PC-9 (cell line): ENCODE data around the gene CNBP. TPM values are rescaled to one million over a fixed set of nuclear protein-coding genes. Genes with fewer than 3 reads are reported as not detected.

Experiments
- BruUV-seq: library from RNA; stranded (reverse); fragments of 400-500 nt; replicated peaks from 2 replicates; lab custom pipeline; 2021; lab: Mats Ljungman, UMichigan
- CTCF ChIA-PET: fragments of 300-600 bp; sonication (Branson Sonifier 250); formaldehyde crosslinking; loops from one replicate; lab custom pipeline; 2022; ENCODE audit warnings: antibody characterized with exemption; lab: Charles Lee
- POLR2A ChIA-PET: fragments of 300-600 bp; sonication (Branson Sonifier 250); formaldehyde crosslinking; loops from one replicate; lab custom pipeline; 2022; ENCODE audit warnings: antibody characterized with exemption; ENCODE audit not compliant: unreplicated experiment; lab: Charles Lee
- DNase-seq, 2 experiments: peaks; one replicate each; pipeline versions ENCODE4 v3.0.0 to v3.0.0-alpha.2; 2015 to 2022; ENCODE audit warnings: mixed read lengths in 1 of 2
- H2AFZ ChIP-seq: fragments of 200-600 bp; sonication (generic); 2 replicates; pipeline ENCODE4 v1.8.1; 2017; ENCODE audit warnings: antibody characterized with exemption
- H3F3A ChIP-seq: fragments of 200-600 bp; sonication (generic); 2 replicates; pipeline ENCODE4 v1.8.1; 2017; ENCODE audit warnings: antibody characterized with exemption, mild to moderate bottlenecking, low read depth; ENCODE audit not compliant: insufficient read depth
- H3K27ac ChIP-seq: fragments of 200-600 bp; sonication (generic); 2 replicates; pipeline ENCODE4 v1.6.1; 2016; ENCODE audit warnings: mixed run types
- H3K27me3 ChIP-seq: fragments of 200-600 bp; sonication (generic); 2 replicates; pipeline ENCODE4 v1.6.1; 2016; ENCODE audit warnings: low read depth, mixed run types; ENCODE audit not compliant: insufficient read depth
- H3K36me3 ChIP-seq: fragments of 200-600 bp; sonication (generic); 2 replicates; pipeline ENCODE4 v1.6.1; 2016; ENCODE audit warnings: low read depth, mixed run types
- H3K4me1 ChIP-seq: fragments of 200-600 bp; sonication (generic); replicated peaks from 2 replicates; pipeline ENCODE4 v1.6.1; 2016; ENCODE audit warnings: mixed run types; ENCODE audit not compliant: insufficient read depth
- H3K4me2 ChIP-seq: fragments of 200-600 bp; sonication (generic); 2 replicates; pipeline ENCODE4 v1.6.1; 2017; ENCODE audit warnings: mixed run types
- H3K4me3 ChIP-seq: fragments of 200-600 bp; sonication (generic); 2 replicates; pipeline ENCODE4 v1.6.1; 2016; ENCODE audit warnings: mixed run types
- H3K79me2 ChIP-seq: fragments of 200-600 bp; sonication (generic); 2 replicates; pipeline ENCODE4 v1.6.1; 2017; ENCODE audit warnings: low read depth, mixed run types
- H3K9me2 ChIP-seq: fragments of 200-600 bp; sonication (generic); 2 replicates; pipeline ENCODE4 v1.8.1; 2017; ENCODE audit warnings: mild to moderate bottlenecking; ENCODE audit not compliant: insufficient read depth
- H3K9me3 ChIP-seq: fragments of 200-600 bp; sonication (generic); 2 replicates; pipeline ENCODE4 v1.8.1; 2016; ENCODE audit warnings: low read depth; ENCODE audit not compliant: insufficient read depth
- H4K20me1 ChIP-seq: fragments of 200-600 bp; sonication (generic); 2 replicates; pipeline ENCODE4 v1.8.1; 2017; ENCODE audit not compliant: insufficient read depth
- EZH2 ChIP-seq: fragments of 200-600 bp; sonication (generic); IDR thresholded peaks from 2 replicates; pipeline ENCODE4 v1.8.0; 2017; ENCODE audit warnings: antibody characterized with exemption, low read depth
- intact Hi-C: fragments of 100-400 bp; cut with micrococcal nuclease; formaldehyde crosslinking; loops from one replicate; pipeline ENCODE4 v1.10.0; 2022; ENCODE audit not compliant: unreplicated experiment
- total RNA-seq: library from RNA; stranded (reverse); gene quantifications from 2 replicates; pipeline ENCODE4 v1.2.3, GENCODE V29; 2021
- TF ChIP-seq, protein P1 (sequence below): fragments of 200-600 bp; sonication (generic); conservative IDR thresholded peaks from 2 replicates; pipeline ENCODE4 v1.6.1; 2017; ENCODE audit warnings: mixed run types, antibody characterized with exemption, mild to moderate bottlenecking, moderate library complexity

CNBP gene
- total RNA-seq, 1 experiment from 2014 or later, result 265 TPM

DNA sequence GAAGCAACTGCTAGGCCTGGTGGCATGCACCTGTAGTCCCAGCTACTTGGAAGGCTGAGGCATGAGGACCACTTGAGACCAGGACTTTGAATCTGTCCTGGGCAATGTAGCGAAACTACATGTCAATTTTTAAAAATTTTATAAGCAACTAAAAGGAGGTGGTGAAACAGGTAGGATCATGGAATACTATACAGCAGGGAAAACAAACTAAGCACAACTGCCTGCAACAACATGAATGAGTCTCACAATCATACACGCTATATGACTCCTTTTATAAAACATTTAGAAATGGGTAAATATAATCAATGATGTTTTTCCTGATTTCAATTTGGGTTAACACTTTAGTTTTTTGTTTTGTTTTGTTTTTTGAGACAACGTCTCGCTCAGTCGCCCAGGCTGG, 29.5 kb upstream of the CNBP start:
- Histone ChIP-seq H3K4me2 (no peak overlapping the region), H3K4me3 (no peak overlapping the region), H3K9me3 (no peaks in the 10 kb centered on the region), H3K27me3 (no peaks in the 10 kb centered on the region), H3K36me3 (no peaks in the 10 kb centered on the region), H2AFZ (no peak overlapping the region), H4K20me1 (no peaks in the 10 kb centered on the region), H3K27ac (peak overlapping the region; percentile 75), H3K4me1 (peaks cover 21% of the 10 kb centered on the region), H3K9me2 (no peaks in the 10 kb centered on the region), H3F3A (peaks cover 19% of the 10 kb centered on the region), H3K79me2 (no peaks in the 10 kb centered on the region)
- ChIA-PET CTCF (no interaction called here), POLR2A (no interaction called here)
- no peak for DNase-seq
- no TSS peak for BruUV-seq
- intact Hi-C loops, result no loop called here
- TF ChIP-seq, protein P1, sequence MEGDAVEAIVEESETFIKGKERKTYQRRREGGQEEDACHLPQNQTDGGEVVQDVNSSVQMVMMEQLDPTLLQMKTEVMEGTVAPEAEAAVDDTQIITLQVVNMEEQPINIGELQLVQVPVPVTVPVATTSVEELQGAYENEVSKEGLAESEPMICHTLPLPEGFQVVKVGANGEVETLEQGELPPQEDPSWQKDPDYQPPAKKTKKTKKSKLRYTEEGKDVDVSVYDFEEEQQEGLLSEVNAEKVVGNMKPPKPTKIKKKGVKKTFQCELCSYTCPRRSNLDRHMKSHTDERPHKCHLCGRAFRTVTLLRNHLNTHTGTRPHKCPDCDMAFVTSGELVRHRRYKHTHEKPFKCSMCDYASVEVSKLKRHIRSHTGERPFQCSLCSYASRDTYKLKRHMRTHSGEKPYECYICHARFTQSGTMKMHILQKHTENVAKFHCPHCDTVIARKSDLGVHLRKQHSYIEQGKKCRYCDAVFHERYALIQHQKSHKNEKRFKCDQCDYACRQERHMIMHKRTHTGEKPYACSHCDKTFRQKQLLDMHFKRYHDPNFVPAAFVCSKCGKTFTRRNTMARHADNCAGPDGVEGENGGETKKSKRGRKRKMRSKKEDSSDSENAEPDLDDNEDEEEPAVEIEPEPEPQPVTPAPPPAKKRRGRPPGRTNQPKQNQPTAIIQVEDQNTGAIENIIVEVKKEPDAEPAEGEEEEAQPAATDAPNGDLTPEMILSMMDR, result no peak
- TF ChIP-seq EZH2, result no peak

DNA sequence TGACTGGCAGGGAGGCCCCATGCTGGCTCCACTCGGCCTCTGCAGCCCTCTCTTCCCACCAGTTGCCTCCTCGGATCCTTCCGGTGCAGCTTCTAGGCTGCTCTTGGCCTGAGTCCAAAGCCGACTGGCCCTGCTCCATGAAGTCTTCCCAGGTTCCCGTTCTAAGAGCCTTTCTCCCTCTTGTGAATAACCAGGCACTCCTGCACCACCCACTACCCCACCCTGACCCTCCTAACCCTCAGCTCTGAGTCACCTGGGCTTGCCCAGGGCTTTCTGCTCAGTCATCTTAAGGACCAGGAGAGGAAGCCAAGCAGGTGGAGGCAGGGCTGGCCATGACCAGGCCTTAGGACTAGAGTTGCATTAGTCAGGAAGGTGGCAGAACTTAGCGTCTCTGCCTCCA, 28.1 kb upstream of the CNBP start:
- H3K9me3 ChIP-seq, result no peaks in the 10 kb centered on the region
- intact Hi-C loops, result loop anchor here (1.0 to 2.0 kb wide), 4 partner anchors 14 to 33 kb away; no protein-coding TSS in a partner anchor
- CTCF ChIA-PET, result interaction anchor here (0.8 kb wide), 1 partner anchor 34 kb away, joined by 3 read pairs; no protein-coding TSS in a partner anchor

DNA sequence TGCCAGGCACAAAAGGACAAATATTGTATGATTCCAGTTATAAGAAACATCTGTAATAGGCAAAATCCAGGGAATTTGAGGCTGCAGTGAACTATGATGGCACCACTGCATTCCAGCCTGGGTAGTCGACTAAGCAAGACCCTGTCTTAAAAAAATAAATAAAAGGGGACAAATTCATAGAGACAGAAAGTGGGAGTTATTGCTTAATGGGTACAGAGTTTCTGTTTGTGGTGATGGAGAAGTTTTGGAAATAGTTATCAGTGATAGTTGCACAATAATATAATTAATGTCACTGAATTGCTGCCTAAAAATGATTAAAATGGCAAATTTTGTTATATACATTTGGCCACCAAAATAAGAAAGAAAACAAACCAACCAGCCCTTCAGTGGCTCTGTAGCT, 27.6 kb upstream of the CNBP start:
- no peak overlapping the region for H3K4me3 ChIP-seq
- intact Hi-C loops, result loop anchor here (1.0 to 2.0 kb wide), 3 partner anchors 15 to 33 kb away; no protein-coding TSS in a partner anchor
- no peak for TF ChIP-seq EZH2
- TF ChIP-seq, protein P1, result no peak
- CTCF ChIA-PET, result interaction anchor here (0.8 kb wide), 1 partner anchor 34 kb away, joined by 3 read pairs; no protein-coding TSS in a partner anchor
- POLR2A ChIA-PET, result interaction anchor here (0.6 to 0.9 kb wide), 4 partner anchors 13 to 29 kb away, joined by 3 to 16 read pairs (median 7); no protein-coding TSS in a partner anchor
- H3K9me2 ChIP-seq, result no peaks in the 10 kb centered on the region
- no TSS peak for BruUV-seq
- H3K36me3 ChIP-seq, result no peaks in the 10 kb centered on the region
- no peak overlapping the region for H2AFZ ChIP-seq
- H4K20me1 ChIP-seq, result no peaks in the 10 kb centered on the region
- no peaks in the 10 kb centered on the region for H3K9me3 ChIP-seq
- no peaks in the 10 kb centered on the region for H3K27me3 ChIP-seq
- H3K27ac ChIP-seq, result peak overlapping the region; percentile 75
- H3K4me1 ChIP-seq, result peaks cover 21% of the 10 kb centered on the region
- H3F3A ChIP-seq, result peaks cover 19% of the 10 kb centered on the region
- no peak for DNase-seq
- H3K79me2 ChIP-seq, result no peaks in the 10 kb centered on the region
- H3K4me2 ChIP-seq, result peak overlapping the region; percentile 54

More for the DNA sequence above, 28.1 kb upstream of the CNBP start:
- Histone ChIP-seq H2AFZ (no peak overlapping the region; the same call in 1 of the 2 replicates), H3K4me1 (peaks cover 21% of the 10 kb centered on the region), H3K36me3 (no peaks in the 10 kb centered on the region), H3K4me2 (peak overlapping the region; percentile 54), H3K27me3 (no peaks in the 10 kb centered on the region), H4K20me1 (no peaks in the 10 kb centered on the region), H3K79me2 (no peaks in the 10 kb centered on the region), H3K9me2 (no peaks in the 10 kb centered on the region), H3F3A (peaks cover 19% of the 10 kb centered on the region), H3K4me3 (no peak overlapping the region), H3K27ac (peak overlapping the region; percentile 75)
- BruUV-seq, result no TSS peak
- TF ChIP-seq, protein P1, result no peak
- TF ChIP-seq EZH2, result no peak
- peak; percentile 98 for DNase-seq
- POLR2A ChIA-PET, result interaction anchor here (0.6 to 0.9 kb wide), 4 partner anchors 13 to 29 kb away, joined by 3 to 16 read pairs (median 7); no protein-coding TSS in a partner anchor
